HG03066 (cell line): ENCODE data around the gene RARS2.

Experiments used
- ATAC-seq: cut with Tn5 transposase; IDR thresholded peaks from one replicate; pipeline ENCODE4 v1.9.1; 2021; ENCODE audit warnings: low read depth; ENCODE audit not compliant: unreplicated experiment

The RARS2 gene

GRCh38 chr6:87574237-87574804, 15.5 kb downstream of the RARS2 start:
- ATAC-seq: no peak

DNA sequence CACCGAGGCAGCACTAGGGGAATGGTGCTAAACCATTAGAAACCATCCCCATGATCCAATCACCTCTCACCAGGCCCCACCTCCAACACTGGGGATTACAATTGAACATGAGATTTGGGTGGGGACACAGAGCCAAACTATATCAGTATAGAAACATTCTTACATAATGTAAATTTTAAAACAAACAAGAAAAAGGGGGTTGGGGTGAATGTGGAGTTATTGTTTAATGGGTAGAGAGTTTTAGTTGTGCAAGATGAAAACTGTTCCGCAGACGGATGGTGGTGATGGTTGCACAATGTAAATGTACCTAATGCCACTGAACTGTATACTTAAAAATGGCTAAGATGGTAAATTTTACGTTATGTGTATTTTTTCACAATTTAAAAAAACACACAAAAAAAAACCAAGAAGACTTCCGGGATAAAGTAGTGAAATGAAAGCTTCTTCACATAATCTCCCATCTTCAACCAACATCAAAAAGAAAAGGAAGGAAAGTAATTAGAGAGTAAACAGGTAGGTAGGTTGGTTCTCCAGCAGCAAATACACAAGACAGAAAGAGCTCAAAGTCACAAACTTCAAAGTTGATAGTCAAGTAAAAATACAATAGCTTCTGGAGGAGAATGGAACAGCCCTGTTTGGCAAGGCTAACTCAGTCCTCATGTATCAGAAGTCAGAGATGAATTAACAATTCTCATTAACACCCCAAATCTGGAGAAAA, 16.3 kb downstream of the RARS2 start:
- no peak for ATAC-seq

- ATAC-seq: no peak
Observed at GRCh38 chr6:87572883-87573282, 16.9 kb downstream of the RARS2 start.

- no peak for ATAC-seq
Observed at GRCh38 chr6:87572021-87572420, 17.8 kb downstream of the RARS2 start.

GRCh38 chr6:87561017-87561416, 28.8 kb downstream of the RARS2 start:
- ATAC-seq: no peak

DNA sequence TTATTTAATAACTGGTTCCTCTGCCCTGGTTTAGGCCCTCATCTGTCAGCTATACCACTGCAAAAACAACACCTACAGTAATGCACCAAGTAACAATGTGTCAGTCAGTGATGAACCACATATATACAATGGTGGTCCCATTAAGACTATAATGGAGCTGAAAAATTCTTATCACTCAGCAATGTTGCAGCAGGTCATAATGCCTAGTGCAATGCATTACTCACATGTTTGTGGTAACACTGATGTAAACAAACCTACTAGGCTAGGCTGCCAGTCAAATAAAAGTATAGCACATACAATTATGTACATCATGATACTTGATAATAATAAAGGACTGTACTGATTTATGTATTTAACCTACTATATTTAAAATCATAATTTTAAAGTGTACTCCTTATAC, 31.3 kb downstream of the RARS2 start:
- no peak for ATAC-seq

GRCh38 chr6:87555506-87555905, 34.3 kb downstream of the RARS2 start:
- no peak for ATAC-seq

DNA sequence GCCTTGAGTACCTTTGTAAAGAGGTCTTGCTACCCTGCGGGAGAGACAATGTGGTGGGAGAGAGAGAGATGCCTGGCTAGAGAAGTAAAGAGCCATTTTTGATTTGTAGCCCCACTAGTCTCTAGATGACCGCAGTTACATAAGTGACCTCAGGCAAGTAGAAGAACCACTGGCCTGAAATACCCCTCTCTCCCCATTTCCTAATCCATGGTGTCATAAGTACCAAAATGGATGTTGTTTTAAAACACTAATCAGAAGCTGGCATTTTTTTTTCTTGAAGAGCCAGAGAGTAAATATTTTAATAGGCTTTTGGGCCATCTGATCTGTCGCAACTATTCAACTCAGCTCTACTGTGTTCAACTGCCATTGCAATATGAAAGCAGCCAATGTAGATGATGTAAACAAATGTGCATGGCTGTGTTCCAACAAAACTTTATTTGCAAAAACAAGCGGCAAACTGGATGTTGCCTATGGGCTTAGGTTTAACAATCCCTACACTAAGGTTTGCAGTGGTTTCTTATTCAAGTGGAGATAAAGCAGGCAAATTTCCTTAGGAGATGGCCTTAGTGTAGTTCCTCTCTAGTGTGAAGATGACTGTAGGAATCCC, 36.5 kb downstream of the RARS2 start:
- no peak for ATAC-seq

GRCh38 chr6:87551799-87552198, 38.0 kb downstream of the RARS2 start:
- no peak for ATAC-seq

GRCh38 chr6:87544474-87544735, 45.4 kb downstream of the RARS2 start:
- no peak for ATAC-seq

- ATAC-seq: no peak
Observed at GRCh38 chr6:87543696-87544473, 45.9 kb downstream of the RARS2 start.

DNA sequence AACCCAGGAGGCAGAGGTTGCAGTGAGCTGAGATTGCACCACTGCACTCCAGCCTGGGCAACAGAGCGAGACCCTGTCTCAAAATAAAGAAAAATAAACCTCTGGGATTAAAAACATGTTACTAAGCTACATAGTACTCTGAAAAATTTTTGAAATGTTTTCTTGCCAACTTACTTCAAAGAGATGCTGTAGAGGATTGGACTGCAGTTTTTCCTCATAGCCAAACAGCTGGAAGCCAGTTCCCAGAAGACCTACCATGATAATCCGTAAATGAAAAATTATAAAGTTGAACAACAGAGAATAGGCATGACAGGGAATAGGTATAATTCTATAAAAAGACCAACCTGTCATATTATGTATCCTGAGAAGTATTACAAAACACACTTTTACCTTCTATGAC, 48.0 kb downstream of the RARS2 start:
- ATAC-seq: no peak

GRCh38 chr6:87541041-87541440, 48.7 kb downstream of the RARS2 start:
- ATAC-seq: no peak

GRCh38 chr6:87540539-87540938, 49.2 kb downstream of the RARS2 start:
- ATAC-seq: no peak

DNA sequence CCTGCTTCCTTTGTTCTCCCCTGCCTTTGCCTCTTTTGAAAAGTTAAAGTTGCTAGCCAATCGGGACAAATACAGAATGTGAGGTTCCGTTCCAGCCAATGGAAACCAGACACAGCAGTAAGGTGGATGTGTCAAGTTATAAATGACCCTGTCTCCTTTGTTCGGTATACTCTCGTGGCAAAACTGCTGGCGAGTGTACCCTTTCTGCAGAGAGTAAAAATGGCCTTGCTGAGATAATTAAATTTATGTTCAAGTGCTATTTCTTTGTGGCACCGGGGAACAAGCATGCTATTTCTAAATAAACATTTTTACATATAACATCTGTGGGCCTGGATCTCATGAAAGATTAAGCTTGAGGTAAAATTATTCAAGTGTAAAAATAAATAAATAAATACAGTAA, 50.2 kb downstream of the RARS2 start:
- no peak for ATAC-seq

DNA sequence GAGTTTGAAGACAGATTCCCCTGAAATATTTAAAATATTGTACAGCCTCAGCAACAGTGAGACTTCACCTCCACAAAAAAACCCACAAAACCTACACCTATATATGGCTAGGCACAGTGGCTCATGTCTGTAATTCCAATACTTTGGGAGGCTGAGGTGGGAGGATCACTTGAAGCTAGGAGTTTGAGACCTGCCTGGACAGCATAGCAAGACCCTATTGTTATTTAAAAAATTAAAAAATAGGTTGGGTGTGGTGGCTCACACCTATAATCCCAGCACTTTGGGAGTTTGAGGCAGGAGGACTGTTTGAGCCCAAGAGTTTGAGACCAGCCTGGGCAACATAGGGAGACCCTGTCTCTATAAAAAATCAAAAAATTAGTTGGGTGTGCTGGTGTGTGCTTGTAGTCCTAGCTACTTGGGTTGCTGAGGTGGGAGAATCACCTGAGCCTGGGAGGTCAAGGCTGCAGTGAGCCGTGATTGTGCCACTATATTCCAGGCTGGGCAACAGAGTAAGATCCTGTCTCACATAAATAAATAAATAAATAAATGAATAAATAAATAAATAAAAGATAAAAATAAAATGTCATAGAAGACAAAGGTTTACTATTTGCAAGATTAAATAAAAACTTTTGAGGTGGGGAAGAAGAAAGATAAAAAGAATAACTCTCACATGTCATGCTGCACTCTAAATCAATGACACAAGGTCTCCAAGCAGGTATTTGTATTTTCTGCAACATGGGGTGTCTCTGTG, 51.1 kb downstream of the RARS2 start:
- no peak for ATAC-seq

DNA sequence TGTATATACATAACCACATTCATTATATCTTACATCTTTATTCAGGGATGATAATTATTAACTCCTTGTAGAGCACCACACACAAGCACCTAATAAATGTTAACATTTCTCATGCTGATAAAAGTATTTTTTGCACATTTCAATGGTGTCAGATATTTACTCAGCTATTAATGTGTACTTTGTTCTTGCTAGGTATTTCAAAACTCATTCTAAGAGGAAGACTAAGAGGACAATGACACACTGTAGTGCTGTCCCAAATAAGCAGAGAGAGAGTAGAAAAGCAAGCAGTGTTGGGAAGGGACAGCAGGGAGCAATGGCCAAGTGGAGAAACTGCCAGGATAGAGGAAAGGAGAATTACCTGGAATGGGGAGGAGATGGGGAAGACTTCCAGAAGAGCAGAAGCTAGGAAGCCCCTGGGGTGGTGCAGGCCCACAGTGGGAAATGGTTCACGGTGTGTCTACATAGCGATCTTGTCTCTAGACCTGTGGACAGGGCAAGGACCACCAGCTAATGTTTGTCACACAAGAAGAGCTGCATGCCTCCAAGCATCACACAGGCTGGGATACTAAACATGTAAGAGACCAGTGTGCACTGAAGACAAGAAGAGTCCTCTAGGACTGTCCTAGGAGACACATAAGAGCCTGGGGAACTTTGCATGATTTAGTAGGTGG, 55.3 kb downstream of the RARS2 start:
- no peak for ATAC-seq

DNA sequence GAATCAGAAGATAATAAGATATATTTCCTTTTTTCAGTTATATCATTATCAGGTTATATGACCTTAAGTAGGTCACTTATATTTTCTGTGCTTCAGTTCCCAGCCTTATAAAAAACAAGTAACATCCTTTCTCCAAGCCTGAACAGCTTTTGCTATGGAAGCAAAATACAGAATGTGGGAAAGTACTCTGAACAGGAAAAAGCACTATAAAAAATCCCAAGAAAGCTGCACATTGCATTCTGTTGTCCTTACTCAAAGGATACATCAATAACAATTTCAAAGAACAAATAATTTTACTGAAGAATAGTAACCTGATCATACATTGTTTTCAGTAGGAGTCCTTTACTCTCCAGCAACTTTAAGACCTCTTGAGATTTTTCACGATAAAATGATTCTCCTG, 60.6 kb downstream of the RARS2 start:
- ATAC-seq: no peak

GRCh38 chr6:87522686-87523085, 67.1 kb downstream of the RARS2 start:
- ATAC-seq: no peak

GRCh38 chr6:87518453-87518852, 71.3 kb downstream of the RARS2 start:
- ATAC-seq: no peak
